ENCODE measurements around the gene MYH7.

DNA sequence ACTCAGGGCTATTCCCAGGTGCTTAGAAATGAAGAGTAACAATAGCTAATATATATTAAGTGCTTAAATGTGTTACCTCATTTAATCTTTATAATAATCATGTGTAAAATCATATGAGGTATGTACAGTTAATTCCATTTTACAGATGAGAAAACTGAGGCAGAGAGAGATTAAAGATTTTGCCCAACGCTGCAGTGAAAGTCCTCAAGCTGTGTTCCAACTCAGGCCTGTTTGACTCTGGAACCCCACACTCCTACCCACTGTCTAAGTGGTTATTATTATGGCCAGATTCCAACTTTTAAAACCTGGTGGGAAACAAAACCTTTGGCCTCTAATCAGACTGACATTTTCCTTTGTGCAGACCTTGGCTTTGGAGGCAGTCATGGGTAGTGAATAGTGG is 48.5 kb downstream of the MYH7 start:
- no peak for TF ChIP-seq GABPA (IDR thresholded peaks at IDR 0.05; ENCODE audit: low read depth)
- TF ChIP-seq CHD2 (IDR thresholded peaks at IDR 0.05; ENCODE audit: low read length, partially characterized antibody) = no peak
- no peak for TF ChIP-seq MEF2A (IDR thresholded peaks at IDR 0.05; ENCODE audit: borderline replicate concordance, low read depth)
- TF ChIP-seq POLR2AphosphoS5 (IDR thresholded peaks at IDR 0.05; ENCODE audit: low read depth, low read length) = no peak
- TF ChIP-seq NRF1 (IDR thresholded peaks at IDR 0.05; ENCODE audit: low read depth, low read length) = no peak
